Measurements from ENCODE around the gene USP12. TPM values are rescaled to one million over a fixed set of nuclear protein-coding genes. Genes with fewer than 3 reads are reported as not detected.

USP12 gene
- total RNA-seq, 3 donors from 2014 or later (not counting 1 experiment from before 2014, with no cell fraction given) = 44.3 to 55.3 (median 50.9) TPM

Other genes with a start within 250 kb of the USP12 start
- 1,000 to 10,000 TPM in 2 of 3 donors, 100 to 1,000 TPM in 1; 969 to 1,229 (median 1,130) TPM for gene RPL21, start 79.7 kb upstream of the USP12 start, total RNA-seq
- gene RASL11A, start 99.0 kb upstream of the USP12 start, total RNA-seq = 1 to 10 TPM in 2 of 3 donors, under 1 TPM in 1; 0.70 to 2.0 (median 1.4) TPM

Data from natural killer cell (primary cell).